Ishikawa (cell line): ENCODE data around the gene DMAC1.

ENCODE experiments used
- CEBPB ChIP-seq: IDR thresholded peaks from 2 replicates; pipeline ENCODE4 v1.6.1; 2012
- CREB1 ChIP-seq: IDR thresholded peaks from 2 replicates; pipeline ENCODE4 v1.6.1; 2012; ENCODE audit warnings: low read depth
- EGR1 ChIP-seq: IDR thresholded peaks from 2 replicates; pipeline ENCODE4 v1.6.1; 2012
- EP300 ChIP-seq: IDR thresholded peaks from 2 replicates; pipeline ENCODE4 v1.6.1; 2012; ENCODE audit warnings: borderline replicate concordance
- FOXM1 ChIP-seq: IDR thresholded peaks from 2 replicates; pipeline ENCODE4 v1.6.1; 2012; ENCODE audit warnings: low read depth, borderline replicate concordance
- MAX ChIP-seq: IDR thresholded peaks from 2 replicates; pipeline ENCODE4 v1.6.1; 2012
- NFIC ChIP-seq: IDR thresholded peaks from 2 replicates; pipeline ENCODE4 v1.6.1; 2012
- RAD21 ChIP-seq: IDR thresholded peaks from 2 replicates; pipeline ENCODE4 v1.6.1; 2012; ENCODE audit warnings: low read depth
- REST ChIP-seq: IDR thresholded peaks from 2 replicates; pipeline ENCODE4 v1.6.1; 2012; ENCODE audit warnings: low read depth, mild to moderate bottlenecking
- TAF1 ChIP-seq: IDR thresholded peaks from 2 replicates; pipeline ENCODE4 v1.6.1; 2012; ENCODE audit warnings: low read depth, mild to moderate bottlenecking
- TCF12 ChIP-seq: IDR thresholded peaks from 2 replicates; pipeline ENCODE4 v1.6.1; 2012; ENCODE audit warnings: low read depth
- TEAD4 ChIP-seq: IDR thresholded peaks from 2 replicates; pipeline ENCODE4 v1.6.1; 2012
- USF1 ChIP-seq: IDR thresholded peaks from 2 replicates; pipeline ENCODE4 v1.6.1; 2012
- YY1 ChIP-seq: IDR thresholded peaks from 2 replicates; pipeline ENCODE4 v1.6.1; 2012; ENCODE audit warnings: low read depth
- ZBTB7A ChIP-seq: IDR thresholded peaks from 2 replicates; pipeline ENCODE4 v1.6.1; 2012; ENCODE audit warnings: low read depth

The DMAC1 gene

GRCh38 chr9:7834531-7834930 lies 35.0 kb upstream of the DMAC1 start:
- TF ChIP-seq CREB1 = no peak
- no peak for TF ChIP-seq YY1
- TF ChIP-seq EP300 = no peak
- no peak for TF ChIP-seq TEAD4
- no peak for TF ChIP-seq TCF12
- TF ChIP-seq RAD21 = no peak
- no peak for TF ChIP-seq EGR1
- TF ChIP-seq REST = no peak
- no peak for TF ChIP-seq NFIC

- no peak for TF ChIP-seq REST
- no peak for TF ChIP-seq USF1
- TF ChIP-seq NFIC = no peak
Measured at GRCh38 chr9:7828334-7828733, 28.8 kb upstream of the DMAC1 start.

- TF ChIP-seq MAX = no peak
- TF ChIP-seq NFIC = no peak
- no peak for TF ChIP-seq ZBTB7A
- no peak for TF ChIP-seq TCF12
- TF ChIP-seq EGR1 = no peak
- TF ChIP-seq EP300 = no peak
- TF ChIP-seq REST = no peak
- TF ChIP-seq FOXM1 = no peak
- no peak for TF ChIP-seq YY1
- no peak for TF ChIP-seq CREB1
- TF ChIP-seq RAD21 = no peak
- no peak for TF ChIP-seq TEAD4
- TF ChIP-seq CEBPB = no peak
- no peak for TF ChIP-seq USF1
- no peak for TF ChIP-seq TAF1
Measured at GRCh38 chr9:7827792-7828191, 28.2 kb upstream of the DMAC1 start.

- no peak for TF ChIP-seq YY1
- no peak for TF ChIP-seq CEBPB
- no peak for TF ChIP-seq ZBTB7A
- no peak for TF ChIP-seq CREB1
- TF ChIP-seq EGR1 = no peak
- no peak for TF ChIP-seq MAX
- no peak for TF ChIP-seq TEAD4
- no peak for TF ChIP-seq RAD21
- no peak for TF ChIP-seq TAF1
- no peak for TF ChIP-seq FOXM1
- TF ChIP-seq EP300 = no peak
- TF ChIP-seq USF1 = no peak
- TF ChIP-seq TCF12 = no peak
Measured at GRCh38 chr9:7827056-7827455, 27.5 kb upstream of the DMAC1 start.

GRCh38 chr9:7823651-7824050 lies 24.1 kb upstream of the DMAC1 start:
- TF ChIP-seq MAX = no peak
- no peak for TF ChIP-seq CREB1
- no peak for TF ChIP-seq FOXM1
- TF ChIP-seq TEAD4 = no peak
- TF ChIP-seq REST = no peak
- TF ChIP-seq TAF1 = no peak
- no peak for TF ChIP-seq ZBTB7A
- no peak for TF ChIP-seq NFIC
- TF ChIP-seq RAD21 = no peak
- TF ChIP-seq CEBPB = no peak
- no peak for TF ChIP-seq EP300
- TF ChIP-seq TCF12 = no peak
- no peak for TF ChIP-seq EGR1
- TF ChIP-seq USF1 = no peak
